Glutamatergic neuron (in vitro differentiated cells): ENCODE measurements around the gene HMOX1. TPM values are rescaled to one million over a fixed set of nuclear protein-coding genes. Genes with fewer than 3 reads are reported as not detected.

Experiments used
- DNase-seq: peaks from one replicate; pipeline ENCODE4 v3.0.0; 2022
- H3K27ac Mint-ChIP-seq: one replicate; pipeline ENCODE4 v1.8.0; 2020; ENCODE audit warnings: mild to moderate bottlenecking, mixed read lengths, inconsistent platforms; ENCODE audit not compliant: unreplicated experiment
- H3K27me3 Mint-ChIP-seq: one replicate; pipeline ENCODE4 v1.8.0; 2020; ENCODE audit warnings: mild to moderate bottlenecking, moderate library complexity, mixed read lengths, inconsistent platforms; ENCODE audit not compliant: unreplicated experiment
- H3K36me3 Mint-ChIP-seq: one replicate; pipeline ENCODE4 v1.8.0; 2020; ENCODE audit warnings: mild to moderate bottlenecking, mixed read lengths, inconsistent platforms; ENCODE audit not compliant: unreplicated experiment
- H3K4me1 Mint-ChIP-seq: one replicate; pipeline ENCODE4 v1.8.0; 2020; ENCODE audit warnings: mild to moderate bottlenecking, low read depth, mixed read lengths, inconsistent platforms; ENCODE audit not compliant: unreplicated experiment
- H3K4me3 Mint-ChIP-seq: one replicate; pipeline ENCODE4 v1.8.0; 2020; ENCODE audit warnings: mild to moderate bottlenecking, mixed read lengths, inconsistent platforms; ENCODE audit not compliant: unreplicated experiment
- H3K9me3 Mint-ChIP-seq: one replicate; pipeline ENCODE4 v1.8.0; 2020; ENCODE audit warnings: mild to moderate bottlenecking, moderate library complexity, mixed read lengths, inconsistent platforms; ENCODE audit not compliant: unreplicated experiment
- total RNA-seq: library from RNA; stranded (reverse); fragmentation: NEBNext Ultra II Directional; extraction: Animal tissue kit (Norgen Biotek cat#: 25700); gene quantifications from one replicate; pipeline ENCODE4 v1.2.1, GENCODE V29; 2021; ENCODE audit not compliant: unreplicated experiment
- TF ChIP-seq, protein P1 (sequence below): fragments of 200-600 bp; sonication (generic); IDR thresholded peaks from one replicate; pipeline ENCODE4 v1.5.0; 2021; ENCODE audit not compliant: partially characterized antibody, unreplicated experiment

HMOX1 gene
- total RNA-seq, 1 donor from 2014 or later, result 14.9 TPM

DNA sequence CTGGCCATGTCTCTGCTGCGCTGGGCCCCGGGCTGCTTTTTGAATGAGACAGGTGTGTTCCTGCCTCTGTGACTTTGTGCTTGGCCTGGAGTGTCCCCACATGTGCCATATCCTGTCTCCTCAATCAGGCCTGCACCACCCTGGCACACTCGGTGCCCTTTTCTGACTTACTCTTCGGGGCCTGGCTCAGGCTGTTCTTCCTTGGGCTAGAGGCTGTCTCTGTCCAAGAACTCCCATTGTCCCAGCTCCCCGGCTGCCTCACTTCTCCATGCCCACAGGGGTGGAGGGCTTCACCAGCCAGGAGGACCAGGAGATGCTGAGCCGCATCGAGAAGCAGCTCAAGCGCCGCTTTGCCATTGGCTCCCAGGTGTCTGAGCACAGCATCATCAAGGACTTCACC lies 42.0 kb downstream of the HMOX1 start:
- Mint-ChIP-seq H3K9me3 (peaks cover 2% of the 10 kb centered on the region), H3K4me1 (peaks cover 2% of the 10 kb centered on the region), H3K27me3 (no peaks in the 10 kb centered on the region), H3K36me3 (no peaks in the 10 kb centered on the region), H3K27ac (no peak overlapping the region), H3K4me3 (no peak overlapping the region)
- TF ChIP-seq, protein P1, sequence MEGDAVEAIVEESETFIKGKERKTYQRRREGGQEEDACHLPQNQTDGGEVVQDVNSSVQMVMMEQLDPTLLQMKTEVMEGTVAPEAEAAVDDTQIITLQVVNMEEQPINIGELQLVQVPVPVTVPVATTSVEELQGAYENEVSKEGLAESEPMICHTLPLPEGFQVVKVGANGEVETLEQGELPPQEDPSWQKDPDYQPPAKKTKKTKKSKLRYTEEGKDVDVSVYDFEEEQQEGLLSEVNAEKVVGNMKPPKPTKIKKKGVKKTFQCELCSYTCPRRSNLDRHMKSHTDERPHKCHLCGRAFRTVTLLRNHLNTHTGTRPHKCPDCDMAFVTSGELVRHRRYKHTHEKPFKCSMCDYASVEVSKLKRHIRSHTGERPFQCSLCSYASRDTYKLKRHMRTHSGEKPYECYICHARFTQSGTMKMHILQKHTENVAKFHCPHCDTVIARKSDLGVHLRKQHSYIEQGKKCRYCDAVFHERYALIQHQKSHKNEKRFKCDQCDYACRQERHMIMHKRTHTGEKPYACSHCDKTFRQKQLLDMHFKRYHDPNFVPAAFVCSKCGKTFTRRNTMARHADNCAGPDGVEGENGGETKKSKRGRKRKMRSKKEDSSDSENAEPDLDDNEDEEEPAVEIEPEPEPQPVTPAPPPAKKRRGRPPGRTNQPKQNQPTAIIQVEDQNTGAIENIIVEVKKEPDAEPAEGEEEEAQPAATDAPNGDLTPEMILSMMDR, result no peak
- no peak for DNase-seq

DNA sequence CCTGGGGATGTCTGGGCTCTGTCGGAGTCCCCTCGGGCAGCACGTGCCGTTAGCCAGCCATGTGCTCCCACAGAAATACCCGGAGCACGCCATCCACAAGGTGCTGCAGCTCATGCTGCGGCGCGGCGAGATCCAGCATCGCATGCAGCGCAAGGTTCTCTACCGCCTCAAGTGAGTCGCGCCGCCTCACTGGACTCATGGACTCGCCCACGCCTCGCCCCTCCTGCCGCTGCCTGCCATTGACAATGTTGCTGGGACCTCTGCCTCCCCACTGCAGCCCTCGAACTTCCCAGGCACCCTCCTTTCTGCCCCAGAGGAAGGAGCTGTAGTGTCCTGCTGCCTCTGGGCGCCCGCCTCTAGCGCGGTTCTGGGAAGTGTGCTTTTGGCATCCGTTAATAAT lies 43.2 kb downstream of the HMOX1 start:
- H3K9me3 Mint-ChIP-seq, result peaks cover 2% of the 10 kb centered on the region
- no peaks in the 10 kb centered on the region for H3K27me3 Mint-ChIP-seq
- H3K27ac Mint-ChIP-seq, result no peak overlapping the region
- no peak overlapping the region for H3K4me3 Mint-ChIP-seq
- TF ChIP-seq, protein P1, result no peak
- H3K4me1 Mint-ChIP-seq, result peaks cover 2% of the 10 kb centered on the region
- DNase-seq, result no peak
- no peaks in the 10 kb centered on the region for H3K36me3 Mint-ChIP-seq

DNA sequence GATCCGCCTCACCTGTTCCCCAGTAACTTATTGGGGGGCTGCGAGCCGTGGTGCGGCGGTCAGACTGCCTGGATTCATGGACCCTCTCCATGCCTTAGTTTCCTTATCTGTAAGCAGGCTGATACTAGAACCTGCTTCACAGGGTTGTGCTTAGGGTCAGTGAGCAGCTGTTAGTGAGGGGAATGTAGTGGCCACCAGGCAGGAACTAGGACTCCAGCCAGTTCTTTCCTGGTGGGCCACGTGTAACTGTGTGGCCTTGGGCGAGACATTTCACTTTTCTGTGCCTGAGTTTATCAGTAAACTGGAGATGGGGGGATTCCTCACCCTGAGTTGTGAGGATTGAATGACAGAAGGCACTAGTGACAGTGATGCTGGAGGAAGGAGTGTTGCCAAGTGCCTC lies 43.9 kb downstream of the HMOX1 start:
- Mint-ChIP-seq H3K4me1 (peaks cover 2% of the 10 kb centered on the region), H3K4me3 (no peak overlapping the region), H3K9me3 (peaks cover 2% of the 10 kb centered on the region), H3K27me3 (no peaks in the 10 kb centered on the region), H3K27ac (no peak overlapping the region), H3K36me3 (no peaks in the 10 kb centered on the region)
- TF ChIP-seq, protein P1, result no peak
- no peak for DNase-seq

DNA sequence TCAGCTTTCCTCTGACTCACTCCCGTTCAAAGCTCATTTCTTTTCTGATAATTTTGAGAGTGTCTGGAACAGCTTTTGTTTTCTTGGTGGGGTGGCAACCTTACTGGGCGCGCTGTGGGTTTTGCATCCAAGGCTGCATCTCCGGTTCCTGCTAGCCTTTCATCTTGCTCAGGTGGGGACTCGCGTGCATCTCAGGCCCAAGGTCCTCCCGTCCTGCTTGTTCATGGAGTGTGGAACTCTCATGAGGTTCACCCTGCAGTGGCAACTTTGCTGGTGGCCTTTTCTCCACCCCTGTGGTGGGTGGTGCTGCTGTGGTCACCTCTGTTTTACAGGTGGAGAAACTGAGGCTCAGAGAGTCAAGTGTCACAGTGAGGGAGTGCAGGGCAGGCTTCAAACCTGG lies 44.6 kb downstream of the HMOX1 start:
- TF ChIP-seq, protein P1, result no peak
- peaks cover 2% of the 10 kb centered on the region for H3K9me3 Mint-ChIP-seq
- H3K4me1 Mint-ChIP-seq, result peaks cover 2% of the 10 kb centered on the region
- no peaks in the 10 kb centered on the region for H3K27me3 Mint-ChIP-seq
- H3K36me3 Mint-ChIP-seq, result no peaks in the 10 kb centered on the region
- no peak for DNase-seq
- H3K4me3 Mint-ChIP-seq, result no peak overlapping the region
- H3K27ac Mint-ChIP-seq, result no peak overlapping the region

DNA sequence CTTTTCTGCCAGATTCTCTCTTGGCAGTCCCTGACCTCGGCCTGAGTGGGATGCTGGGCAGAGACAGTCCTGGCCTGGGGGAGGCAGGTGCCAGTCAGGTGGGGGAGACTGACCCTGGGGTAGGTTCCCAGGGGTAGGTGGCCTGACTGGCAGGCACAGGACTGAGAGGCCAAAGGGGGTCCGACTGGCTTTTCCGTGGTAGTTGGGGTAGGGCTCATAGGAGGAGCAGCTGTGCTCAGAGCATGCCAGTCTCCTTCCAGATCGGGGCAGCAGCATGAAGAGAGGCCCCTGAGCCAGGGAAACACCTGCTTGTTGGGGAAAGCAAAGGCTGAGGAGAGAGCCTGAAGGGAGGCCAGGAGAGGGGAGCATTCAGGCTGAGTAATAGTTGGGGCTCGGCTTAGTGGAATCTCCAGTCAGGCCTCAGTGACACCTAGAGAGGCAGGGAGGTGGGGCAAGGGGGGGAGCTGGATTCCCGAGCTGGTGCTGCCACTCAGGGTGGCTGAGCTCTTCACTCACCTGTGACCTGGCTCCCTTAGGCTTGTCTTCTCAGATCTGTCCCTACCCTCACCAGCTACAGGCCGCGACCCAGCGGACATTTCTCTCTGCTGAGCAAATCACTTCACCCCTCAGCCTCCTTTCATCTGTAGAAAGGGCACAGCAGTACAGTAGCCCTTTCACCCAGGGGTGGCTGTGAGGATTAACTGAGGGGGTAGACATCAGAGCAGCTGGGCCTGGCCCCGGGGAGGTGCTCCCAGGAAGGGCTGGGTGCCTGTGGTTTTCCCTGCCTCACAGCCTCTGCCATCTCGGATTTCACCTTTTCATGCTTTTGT lies 45.3 kb downstream of the HMOX1 start:
- no peak for DNase-seq

More for the DNA sequence above, 45.3 kb downstream of the HMOX1 start:
- peaks cover 2% of the 10 kb centered on the region for H3K9me3 Mint-ChIP-seq
- no peaks in the 10 kb centered on the region for H3K27me3 Mint-ChIP-seq
- TF ChIP-seq, protein P1, result no peak
- H3K4me1 Mint-ChIP-seq, result peaks cover 2% of the 10 kb centered on the region
- no peaks in the 10 kb centered on the region for H3K36me3 Mint-ChIP-seq
- no peak overlapping the region for H3K4me3 Mint-ChIP-seq
- no peak overlapping the region for H3K27ac Mint-ChIP-seq
